Activated gamma-delta T cell treated with anti-CD3 and anti-CD28 coated beads, Interleukin-2, amount 50 U/mL, for 16 hours (primary cell): Measurements from ENCODE around the gene ME3.

Experiments
- DNase-seq: peaks from one replicate; pipeline ENCODE4 v3.0.0-alpha.2; 2020; ENCODE audit warnings: low read depth

ME3 gene

DNA sequence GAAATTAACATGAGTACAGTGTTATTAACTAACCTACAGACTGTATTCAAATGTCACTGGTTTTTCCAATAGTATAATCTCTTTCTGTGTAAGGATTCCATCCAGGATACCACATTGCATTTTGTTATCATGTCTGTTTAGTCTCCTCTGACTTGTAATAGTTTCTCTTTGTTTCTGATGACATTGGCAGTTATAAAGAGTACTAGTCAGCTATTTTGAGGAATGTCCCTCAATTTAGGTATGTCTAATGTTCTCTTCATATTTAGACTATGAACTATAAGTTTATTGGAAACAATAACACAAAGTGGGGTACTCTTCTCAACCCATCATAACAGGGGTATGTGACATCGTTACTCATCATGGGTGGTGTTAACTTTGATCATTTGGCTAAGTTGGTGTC lies 20.3 kb upstream of the ME3 start:
- DNase-seq: no peak

DNA sequence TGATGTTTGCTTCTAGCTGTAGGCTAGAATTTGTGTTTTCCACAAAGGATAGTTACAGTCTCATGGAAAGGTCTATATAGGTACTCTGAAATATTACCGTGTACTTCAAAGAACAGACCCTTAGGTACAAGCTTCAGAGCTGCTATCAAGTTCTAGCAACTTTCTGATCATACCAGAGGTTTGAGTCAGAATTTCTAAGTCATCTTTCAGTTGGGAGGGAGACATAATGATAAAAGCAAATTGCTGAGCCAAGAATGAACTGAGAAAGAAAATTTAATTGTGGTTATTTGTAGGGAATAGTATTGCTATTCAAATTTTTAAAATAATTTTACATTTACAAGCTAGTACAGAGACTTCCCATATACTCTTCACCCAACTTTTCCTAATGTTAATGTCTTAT lies 19.9 kb upstream of the ME3 start:
- DNase-seq: no peak

DNA sequence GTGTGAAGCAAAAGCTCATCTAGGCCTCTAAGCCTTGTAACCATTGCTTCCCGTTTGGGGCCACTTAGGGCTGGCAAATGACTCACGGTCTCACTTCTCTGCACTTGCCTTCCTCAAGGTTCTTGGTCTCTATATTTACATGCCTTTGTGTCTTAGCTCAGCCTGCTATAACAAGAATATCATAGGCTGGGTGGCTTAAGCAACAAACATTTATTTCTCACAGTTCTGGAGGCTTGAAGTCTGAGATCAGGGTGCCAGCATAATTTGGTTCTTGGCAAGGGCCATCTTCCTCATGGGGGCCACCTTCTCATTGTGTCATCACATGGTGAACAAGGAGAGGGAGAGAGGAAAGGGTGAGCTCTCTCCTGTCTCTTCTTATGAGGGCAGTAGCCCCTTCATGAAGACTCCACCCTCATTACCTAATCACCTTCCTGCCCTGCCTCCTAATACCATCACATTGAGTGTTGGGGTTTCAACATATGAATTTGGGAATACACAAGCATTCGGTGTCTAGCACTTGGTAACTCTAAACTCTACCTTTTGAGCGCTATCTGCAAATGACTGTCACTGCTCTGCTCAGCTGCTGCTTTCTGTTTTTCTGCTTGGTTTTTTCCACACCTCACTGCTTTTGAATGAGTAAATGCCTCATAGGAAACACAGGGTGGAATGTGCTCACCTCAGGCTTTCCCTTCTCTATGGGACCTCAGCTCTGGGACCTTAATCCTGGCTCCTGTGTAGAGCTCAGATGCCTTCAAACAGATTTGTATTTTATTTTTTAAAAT lies 16.2 kb upstream of the ME3 start:
- no peak for DNase-seq

DNA sequence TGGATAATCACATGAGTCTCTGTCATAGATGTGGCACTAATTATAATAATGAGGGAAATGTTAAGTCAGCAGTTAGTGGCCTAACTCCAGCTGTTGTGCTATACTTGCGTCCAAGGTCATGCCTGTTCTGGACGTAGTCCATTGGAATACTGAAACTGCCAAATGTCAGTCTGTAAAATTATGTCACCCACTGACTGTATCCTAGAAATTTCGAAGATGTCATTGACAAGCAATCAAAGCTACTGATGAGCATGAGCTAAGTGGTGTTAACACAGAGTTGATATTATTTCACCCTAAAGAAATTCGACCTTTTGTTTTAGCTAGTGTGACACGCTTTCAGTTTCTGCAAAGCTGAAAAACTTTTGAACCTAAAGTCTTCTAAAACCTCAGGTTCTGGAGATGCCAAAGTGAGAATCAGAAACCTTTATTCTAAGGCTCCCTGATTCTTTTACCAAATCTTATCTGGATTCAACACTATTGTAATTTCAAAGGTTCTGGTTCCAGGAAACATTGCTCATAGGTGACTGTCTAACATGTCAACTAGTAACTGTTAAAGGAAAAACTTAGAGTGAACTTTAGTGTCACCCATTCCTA lies 14.9 kb upstream of the ME3 start:
- DNase-seq: no peak

DNA sequence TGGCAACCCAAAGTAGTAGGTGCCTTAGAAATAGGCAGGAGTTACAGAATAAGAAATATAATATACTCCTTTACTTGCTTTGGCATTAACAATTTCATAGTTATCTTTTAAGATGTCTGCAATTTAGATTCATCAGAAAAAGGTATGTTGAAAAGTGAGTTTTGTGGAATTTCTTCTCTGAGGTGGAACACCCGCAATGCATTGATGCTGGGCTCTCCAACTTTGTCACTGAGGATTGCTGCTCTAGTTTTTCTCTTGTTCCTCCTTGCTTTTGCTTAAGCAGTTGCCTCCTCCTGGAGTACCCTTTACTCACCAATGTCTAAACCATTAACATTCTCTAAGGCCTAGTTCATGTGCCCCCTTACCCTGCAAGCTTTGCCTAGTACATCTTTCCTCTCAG lies 14.1 kb upstream of the ME3 start:
- DNase-seq: no peak

DNA sequence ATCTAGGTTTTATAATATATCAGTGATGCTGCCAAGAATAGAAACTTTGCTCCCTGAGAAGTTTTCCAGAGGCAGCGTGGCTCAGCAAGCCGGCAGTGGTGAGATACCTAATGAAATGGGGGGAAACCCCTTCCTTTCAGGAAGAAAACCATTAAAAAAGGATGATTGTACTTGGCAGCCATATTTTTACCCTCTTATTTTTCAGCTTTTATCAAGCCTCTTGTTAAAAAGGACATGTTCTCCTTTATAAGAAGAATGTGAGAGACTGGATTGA lies 9.0 kb upstream of the ME3 start:
- DNase-seq: no peak

DNA sequence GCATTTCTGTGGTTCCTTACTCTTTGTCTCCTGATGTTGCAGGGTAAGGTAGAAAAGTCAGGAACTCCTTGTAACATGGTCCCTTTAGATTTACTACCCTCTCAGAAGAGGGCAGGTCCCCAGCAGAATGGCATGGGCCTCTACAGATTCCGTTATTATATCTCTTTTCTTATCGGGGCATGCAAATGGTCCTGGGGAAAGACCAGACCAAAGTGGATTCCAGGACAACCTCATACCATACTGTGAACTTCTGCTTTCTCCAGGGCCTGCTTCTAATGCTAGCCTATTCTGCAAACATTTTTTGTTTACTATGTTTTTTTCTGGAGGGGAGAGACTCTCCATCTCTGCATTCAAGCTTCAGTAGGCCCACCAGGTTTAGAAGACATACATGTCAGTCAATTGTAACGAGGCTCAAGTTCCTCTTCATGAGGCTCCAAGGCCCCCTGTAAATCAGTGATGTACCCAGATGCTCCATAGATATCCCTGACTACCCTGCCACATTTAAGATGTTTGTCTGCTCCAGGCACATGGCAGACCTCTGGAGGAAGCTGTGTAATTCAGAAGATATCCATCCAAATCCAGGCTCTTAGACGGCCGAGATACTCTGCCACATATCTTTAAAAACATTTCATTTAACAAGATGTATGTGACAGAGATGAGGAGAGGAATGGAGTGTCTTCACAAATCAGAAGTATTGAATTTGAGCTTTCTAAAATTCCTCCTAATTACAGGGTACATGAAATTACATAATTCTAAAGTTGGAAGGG lies 8.5 kb upstream of the ME3 start:
- DNase-seq: no peak

DNA sequence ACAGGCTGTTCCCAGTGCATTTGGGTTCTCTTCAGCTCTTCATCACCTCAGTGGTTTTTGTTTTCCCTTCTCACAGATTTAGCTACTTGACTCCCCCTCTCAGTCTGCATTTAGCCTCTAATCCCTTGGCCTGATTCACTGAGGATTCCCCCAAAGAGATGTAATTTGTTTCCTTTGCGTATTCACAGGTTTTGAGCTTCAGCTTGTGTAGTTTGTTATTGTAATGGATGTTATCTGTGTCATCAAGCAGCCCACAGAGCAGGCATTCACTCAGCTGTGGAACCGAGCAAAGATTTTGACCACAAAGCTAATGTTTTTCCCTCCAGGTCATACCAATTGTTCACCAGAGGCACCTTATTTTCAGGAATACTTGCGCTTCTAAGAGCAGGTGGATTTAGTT lies 6.4 kb upstream of the ME3 start:
- no peak for DNase-seq

DNA sequence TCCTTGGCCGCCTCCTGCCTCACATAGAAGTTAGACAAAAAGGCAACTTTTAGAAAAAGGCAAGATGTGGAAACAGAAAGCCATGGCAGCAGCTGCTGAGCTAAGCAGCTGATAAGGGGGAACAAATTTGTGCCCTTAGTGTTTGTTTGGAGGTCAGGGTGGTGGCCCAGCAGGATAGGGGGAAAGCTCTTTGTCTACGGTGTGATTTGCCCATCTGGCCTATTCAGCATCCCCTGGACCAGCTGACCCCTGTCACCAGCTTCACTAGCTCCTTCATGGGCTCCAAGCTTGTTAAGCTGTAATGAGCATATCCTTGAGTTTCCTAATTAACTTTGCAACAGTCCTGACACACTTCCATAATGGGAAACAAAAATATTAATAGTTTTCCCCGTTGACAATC lies 5.9 kb upstream of the ME3 start:
- no peak for DNase-seq

DNA sequence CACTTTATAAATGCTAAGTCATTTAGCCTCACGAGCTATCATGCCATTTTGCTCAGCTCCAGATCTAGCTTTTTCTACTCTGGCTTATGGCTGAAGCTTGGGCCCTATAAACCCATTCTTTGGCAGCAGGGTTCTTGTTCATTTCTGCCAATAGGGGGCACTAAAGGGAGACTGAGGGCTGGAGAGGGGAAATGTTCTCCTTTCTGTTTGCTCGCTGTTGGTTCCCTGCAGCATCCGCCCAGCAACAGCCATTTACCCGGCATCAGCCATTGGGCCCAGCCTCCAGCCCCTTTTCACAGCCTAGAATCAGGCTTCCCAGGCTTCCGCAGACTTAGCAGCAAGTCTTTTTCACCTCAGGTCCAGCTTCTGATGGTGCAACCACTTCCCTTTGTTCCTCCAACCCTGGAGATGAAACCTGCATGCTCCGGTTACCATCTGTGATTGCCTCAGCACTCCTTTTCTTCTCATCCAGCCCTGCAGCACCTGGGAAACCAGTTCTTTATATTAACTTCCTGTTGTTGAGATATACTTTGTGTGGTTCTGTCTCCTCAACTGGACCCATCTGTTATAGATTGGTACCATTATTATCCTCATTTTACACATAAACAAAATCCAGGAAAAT lies 4.2 kb upstream of the ME3 start:
- DNase-seq: no peak

DNA sequence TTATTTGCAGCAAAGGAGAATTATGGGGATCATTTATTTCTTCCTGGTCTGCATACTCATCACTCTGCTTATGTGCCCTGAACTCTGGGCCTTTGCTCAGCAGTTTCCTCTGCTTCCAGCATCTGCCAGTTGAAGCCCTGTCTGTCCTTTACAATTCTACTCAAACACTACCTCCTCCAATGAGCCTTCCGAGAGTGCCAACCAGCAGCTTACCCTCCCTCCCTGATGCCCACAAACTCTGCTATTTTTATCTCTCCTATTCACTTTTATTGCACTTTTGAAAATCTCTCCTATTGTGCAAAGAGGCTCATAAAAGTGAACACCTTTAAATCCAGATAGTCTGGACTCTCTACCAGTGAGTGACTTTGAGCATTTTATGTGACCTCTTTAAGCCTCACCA lies 3.6 kb upstream of the ME3 start:
- no peak for DNase-seq

DNA sequence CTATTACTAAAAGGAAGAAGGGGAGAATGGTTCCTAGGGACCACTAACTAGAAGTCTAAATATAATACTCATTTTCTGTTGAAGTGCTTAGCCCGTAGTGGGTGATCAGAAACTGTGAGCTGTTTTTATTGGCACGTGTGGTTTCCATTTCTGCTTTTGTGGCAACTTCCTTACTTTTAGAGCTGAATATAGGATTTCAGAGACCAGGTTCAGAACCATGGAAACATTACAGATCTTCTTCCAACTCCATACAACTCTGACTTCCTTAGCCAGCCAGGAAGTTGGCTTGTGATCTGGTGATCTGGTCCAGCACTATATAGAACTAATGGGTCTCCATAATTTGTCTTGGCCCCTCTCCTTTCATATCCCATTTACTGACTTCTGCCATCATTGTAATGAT lies 2.6 kb upstream of the ME3 start:
- no peak for DNase-seq

DNA sequence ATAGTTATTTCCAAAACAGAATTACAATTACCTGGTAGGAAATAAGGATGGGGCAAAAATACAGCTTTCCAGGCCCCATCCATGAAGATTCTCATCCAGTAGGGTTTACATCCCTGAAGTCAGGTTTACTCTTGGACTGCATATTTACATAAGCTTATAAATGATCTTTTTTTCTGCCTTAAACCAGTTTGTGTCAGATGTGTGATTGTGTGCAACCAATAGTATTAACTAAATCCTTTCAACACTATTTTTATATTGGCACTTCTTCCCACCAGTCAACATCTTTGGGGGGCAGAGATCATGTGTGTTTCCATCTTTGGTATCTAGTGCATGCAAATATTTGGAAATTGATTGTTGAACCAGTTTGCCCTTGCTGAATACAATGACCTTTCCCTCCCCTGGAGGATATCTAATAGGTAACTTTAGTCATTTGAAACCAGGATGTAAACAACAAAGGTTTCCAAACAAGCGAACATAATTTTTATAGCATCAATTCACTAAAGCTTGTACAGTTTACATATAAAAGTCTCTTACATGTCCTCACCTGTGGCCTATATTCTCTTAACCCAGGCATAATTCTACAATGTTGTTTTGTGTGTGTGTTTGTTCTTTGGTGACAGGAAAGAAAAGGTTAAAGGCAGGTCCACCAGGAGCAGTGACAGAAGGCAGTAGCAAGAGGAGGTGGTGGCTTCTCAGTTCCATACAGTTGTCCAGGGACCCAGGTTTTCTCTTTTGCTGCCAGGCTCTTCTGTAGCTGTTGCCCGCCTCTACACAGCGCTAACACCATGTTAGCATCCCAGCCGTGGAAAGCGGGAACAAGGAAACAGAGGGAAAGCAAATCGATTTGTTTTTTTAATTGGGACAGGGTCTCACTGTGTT lies 1.7 kb upstream of the ME3 start:
- DNase-seq: no peak

DNA sequence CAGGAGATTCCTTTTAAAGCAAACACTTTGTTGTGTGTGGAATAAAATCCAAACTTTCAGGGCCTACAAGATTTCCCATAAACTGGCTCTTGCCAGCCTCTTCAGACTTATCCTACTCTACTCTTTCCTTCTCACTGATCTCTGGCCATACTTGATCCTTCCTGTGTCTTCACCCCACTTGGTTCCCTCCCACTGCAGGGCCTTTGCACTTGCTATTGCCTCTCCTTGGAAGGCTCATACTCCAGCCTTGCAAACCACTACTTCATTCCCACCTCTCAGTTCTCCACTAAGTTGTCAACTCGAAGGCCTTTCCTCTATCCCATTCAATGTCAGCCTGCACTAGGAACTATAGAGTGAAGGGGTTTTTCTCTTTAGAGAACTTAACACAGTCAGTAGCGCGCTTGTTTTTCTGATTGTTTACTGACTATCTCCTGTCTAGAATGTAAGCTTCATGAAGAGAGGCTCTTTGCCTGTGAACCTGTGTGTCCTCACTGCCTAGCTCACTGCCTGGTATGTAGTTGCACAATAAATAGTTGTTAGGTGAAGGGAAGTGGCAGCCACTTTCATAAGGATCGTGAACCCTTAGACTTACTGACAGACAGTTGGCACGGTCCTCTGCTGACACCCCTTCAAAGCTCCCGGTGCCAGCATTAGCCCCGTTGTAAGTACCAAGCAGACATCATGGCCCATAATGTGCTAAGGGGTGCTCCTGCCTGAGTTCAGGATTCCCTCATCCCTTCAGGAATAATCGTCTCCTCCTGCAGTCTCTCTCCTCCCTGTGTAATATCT lies 833 bp upstream of the ME3 start:
- no peak for DNase-seq

DNA sequence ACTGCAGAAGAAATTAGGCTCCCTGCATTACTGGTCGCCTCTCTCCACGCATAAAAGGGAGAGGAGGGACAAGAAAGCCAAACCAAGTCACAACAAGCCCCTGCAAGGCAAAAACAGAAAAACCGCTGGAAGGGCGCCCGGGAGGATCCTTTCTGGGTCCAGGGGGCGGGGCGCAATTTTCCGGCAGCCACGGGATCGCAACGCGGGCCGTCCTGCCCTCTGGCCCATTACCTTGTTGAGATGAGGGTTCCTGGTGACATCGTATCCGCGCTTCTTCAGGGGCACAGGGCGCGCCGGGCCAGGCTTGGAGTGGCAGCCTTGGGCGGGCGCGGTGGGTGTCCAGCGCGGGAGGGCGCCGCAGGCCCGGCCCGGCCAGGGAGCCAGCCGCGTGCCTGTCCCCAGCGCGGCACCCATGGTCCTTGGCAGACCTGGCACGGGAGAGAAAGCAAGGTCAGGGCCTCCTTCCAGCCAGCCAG lies 847 bp downstream of the ME3 start:
- DNase-seq: no peak

DNA sequence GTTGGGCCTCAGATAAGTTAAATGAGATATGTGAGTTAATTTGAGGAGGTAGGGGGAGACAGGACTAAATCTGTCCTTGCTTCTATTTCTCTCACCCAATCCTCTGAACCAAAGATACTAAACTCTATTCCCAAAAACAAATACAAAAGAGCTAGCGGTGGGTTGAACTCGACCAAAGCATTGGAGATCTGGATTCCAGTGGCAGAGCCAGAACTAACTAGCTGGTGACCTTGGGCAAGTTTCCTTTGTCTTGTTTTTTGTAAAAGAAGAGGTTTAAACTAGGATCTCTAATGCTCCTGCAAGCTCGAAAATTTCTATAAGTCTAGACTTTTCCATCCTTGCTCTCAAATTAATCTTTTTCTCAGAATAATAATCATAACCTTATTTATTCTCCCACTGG lies 1.5 kb downstream of the ME3 start:
- no peak for DNase-seq

DNA sequence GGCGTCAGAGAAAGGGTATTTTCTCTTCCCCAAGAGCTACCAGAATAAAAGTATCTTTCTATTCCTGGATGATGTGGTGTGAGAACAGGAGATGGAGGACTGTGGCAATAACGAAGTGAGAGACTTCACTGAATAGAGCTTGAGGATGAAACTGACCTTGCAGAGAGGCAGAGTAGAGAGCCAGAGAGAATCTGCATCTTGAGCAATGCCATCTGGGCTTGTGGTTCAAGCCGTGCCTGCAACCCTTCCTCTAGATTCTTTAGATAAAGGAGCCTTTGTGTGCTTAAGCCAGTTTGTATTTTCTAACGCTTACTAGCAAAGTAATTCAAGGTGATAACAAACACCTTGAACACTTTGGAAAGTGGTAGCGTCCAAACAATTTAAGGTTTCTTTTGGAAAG lies 2.2 kb downstream of the ME3 start:
- DNase-seq: no peak

DNA sequence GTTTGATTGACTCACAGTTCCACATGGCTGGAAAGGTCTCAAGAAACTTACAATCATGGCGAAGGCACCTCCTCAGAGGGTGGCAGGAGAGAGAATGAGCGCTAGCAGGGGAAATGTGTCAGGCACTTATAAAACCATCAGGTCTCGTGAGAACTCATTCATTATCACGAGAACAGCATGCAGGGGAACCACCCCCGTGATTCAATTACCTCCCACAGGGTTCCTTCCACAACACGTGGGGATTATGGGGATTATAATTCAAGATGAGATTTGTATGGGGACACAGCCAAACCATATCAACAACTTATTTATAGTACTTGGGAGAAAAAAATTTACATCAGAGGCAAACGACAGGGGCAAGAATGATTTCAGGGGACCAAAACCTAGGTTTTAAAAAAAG lies 3.0 kb downstream of the ME3 start:
- no peak for DNase-seq

DNA sequence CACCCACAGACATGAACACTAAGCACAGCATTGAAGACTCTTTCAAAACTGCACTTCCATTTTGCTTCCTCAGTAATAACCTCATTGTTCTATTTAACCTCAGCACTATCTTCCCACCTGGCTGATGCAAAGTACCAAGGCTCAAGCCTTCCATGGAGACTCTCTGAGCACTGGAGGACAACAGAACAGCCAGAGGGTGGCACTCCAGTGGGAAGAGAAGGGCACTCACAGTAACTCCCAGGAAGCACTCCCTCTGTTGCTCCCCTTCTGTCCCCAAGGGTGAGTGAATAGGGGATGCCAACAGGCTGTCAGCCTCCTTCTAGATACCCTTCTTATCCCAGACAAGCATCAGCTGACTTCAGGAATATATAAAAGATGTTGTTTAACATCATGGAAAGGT lies 3.5 kb downstream of the ME3 start:
- no peak for DNase-seq

DNA sequence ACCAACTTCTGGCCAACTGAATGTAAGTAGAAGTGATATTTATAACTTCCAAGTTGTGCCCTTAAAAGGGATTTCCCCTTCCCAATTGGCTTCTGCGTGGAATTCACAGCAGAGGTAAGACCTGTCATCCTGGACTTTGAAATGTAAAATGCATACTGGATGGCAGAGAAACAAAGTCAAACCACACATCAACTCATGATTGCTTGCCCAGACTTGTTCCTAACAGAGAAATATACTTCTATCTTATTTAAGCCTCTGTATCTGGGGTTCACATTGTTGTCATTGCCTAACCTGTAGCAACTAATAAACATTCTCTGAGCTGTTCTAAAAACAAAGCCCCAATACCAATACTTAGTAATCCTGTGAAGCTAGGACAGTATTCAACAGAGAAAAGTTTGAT lies 6.2 kb downstream of the ME3 start:
- DNase-seq: no peak

DNA sequence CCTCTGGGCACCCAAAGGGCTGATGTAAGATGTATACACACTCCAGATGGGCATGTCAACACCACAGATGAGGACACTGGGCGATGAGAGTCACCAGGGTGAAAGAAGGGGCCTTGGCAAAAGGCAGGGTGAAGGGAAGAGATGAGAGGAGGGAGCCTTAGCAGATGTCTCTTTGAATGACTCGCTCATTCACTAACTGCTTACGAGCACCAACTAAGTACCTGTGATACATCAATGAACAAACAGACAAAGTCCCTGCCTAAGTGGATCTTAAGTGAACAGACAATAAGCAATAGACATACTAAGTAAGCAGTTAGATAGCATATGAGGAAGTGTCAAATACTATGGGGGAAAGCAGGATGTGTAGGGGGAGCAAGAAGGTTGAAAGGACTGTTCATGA lies 7.5 kb downstream of the ME3 start:
- no peak for DNase-seq
